Panc1 (cell line): ENCODE results near the gene DTWD1.

ENCODE experiments used
- CTCF ChIP-seq: fragments of 450-650 bp; IDR thresholded peaks from 2 replicates; pipeline ENCODE4 v1.5.1; 2017; ENCODE audit warnings: mild to moderate bottlenecking
- SIN3A ChIP-seq: IDR thresholded peaks from 2 replicates; pipeline ENCODE4 v1.6.1; 2012; ENCODE audit warnings: low read depth, mild to moderate bottlenecking, low read length, moderate library complexity, borderline replicate concordance; ENCODE audit not compliant: insufficient read depth
- TCF7L2 ChIP-seq: IDR thresholded peaks from 2 replicates; pipeline ENCODE4 v1.6.1; 2011; ENCODE audit warnings: mild to moderate bottlenecking, low read depth, low read length, inconsistent platforms

- TF ChIP-seq CTCF, result no peak
- no peak for TF ChIP-seq SIN3A
- no peak for TF ChIP-seq TCF7L2
Measured at GRCh38 chr15:49688135-49688790, 67.4 kb downstream of the DTWD1 start.
